IPS-18c (cell line): ENCODE results near the gene TLNRD1.

Experiments used
- H3K4me3 ChIP-seq: 2 replicates; pipeline ENCODE4 v1.7.0; 2013; ENCODE audit warnings: low read depth, mild to moderate bottlenecking, low read length, moderate library complexity; ENCODE audit not compliant: insufficient read depth
- H3K9me3 ChIP-seq: one replicate; pipeline ENCODE4 v1.6.1; 2013; ENCODE audit warnings: mild to moderate bottlenecking, low read length, moderate library complexity; ENCODE audit not compliant: control insufficient read depth, insufficient read depth

TLNRD1 gene

DNA sequence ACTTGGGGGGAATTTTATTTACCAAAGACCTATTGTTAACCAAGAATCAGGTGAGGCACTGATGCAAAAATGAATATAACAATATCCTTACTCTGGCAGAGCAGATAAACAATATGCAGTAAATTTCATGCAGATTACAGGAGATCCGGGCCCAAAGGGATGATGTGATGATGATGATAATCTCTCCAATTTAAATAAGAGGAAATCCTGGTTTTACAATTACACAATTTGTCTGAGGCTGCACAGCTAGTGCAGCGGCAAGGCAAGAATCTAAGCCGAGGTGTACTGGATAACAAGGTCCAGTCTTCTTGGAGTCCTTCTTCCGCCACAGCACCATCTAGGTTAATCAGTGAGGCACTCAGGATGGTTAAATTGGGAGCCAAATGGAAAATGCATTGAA, 8.7 kb upstream of the TLNRD1 start:
- no peak overlapping the region for H3K4me3 ChIP-seq
- no peaks in the 10 kb centered on the region for H3K9me3 ChIP-seq

DNA sequence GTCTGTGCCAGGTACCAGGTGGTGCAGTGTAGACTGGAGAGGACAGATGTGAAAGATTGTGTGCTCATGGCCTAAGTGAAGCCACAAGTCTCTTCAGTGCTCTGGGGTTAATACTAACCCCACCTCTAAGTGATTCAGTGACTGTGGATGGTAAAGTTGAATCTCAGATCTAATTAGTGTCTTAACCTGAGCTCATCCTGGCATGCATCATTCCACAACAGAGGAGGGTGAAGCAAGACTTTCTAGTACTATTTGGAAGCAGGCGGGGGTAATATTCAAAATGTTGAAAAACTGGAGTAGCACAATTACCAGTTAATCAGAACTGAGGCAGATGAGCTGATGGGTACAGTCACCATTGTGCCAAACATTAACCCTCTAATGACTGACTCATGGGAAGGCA, 8.3 kb upstream of the TLNRD1 start:
- no peaks in the 10 kb centered on the region for H3K9me3 ChIP-seq
- no peak overlapping the region for H3K4me3 ChIP-seq

DNA sequence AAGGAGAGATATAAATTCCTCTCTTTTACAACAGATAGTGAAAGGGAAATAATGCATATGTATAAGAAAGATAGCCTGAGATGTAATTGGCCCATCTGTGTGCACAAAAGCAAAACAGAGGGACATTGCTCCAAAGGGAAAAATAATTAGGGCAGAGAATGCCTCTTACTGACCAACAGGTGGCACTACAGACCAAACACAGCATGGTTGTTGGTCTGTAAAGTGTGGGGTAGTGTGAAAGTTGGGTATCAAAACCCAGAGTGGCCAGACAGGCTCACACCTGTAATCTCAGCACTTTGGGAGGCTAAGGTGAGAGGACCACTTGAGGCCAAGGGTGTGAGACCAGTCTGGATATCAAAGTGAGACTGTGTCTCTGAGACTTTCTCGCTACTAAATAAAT, 4.5 kb upstream of the TLNRD1 start:
- Histone ChIP-seq H3K4me3 (no peak overlapping the region), H3K9me3 (no peaks in the 10 kb centered on the region)

DNA sequence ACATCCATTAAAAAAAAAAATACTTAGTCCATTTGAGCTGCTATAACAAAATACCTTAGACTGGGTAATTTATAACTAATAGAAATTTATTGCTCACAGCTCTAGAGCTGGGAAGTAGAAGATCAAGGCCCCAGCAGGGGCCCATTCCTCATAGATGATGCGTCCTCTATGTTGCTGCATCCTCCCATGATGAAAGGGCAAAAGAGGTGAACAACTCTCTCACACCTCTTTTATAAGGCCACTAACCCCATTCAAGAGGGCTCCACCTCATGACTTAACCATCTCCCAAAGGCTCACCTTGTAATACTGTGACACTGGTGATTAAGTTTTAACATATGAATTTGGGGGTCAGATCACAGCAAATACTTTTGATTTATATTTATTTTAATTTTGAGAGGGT, 3.0 kb upstream of the TLNRD1 start:
- no peaks in the 10 kb centered on the region for H3K9me3 ChIP-seq
- no peak overlapping the region for H3K4me3 ChIP-seq

DNA sequence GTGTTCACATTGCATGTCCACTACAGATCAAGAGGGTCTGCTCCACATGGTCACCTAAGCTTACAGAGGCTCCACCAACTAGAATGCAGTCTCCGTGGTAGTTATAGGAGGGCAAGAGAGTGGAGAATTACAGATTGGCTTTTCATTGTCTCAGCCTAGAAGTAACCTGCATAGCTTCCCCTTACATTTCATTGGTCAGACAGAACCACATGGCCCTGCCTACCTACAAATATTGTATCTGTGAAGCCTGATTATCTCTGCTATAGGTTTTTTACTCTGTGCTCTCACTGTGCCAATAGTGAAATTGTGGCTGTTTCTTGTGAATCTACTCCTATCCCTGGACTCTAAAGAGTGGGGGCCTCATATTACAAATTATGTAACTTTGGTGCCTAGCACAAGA, 2.5 kb upstream of the TLNRD1 start:
- Histone ChIP-seq H3K9me3 (no peaks in the 10 kb centered on the region), H3K4me3 (no peak overlapping the region)

DNA sequence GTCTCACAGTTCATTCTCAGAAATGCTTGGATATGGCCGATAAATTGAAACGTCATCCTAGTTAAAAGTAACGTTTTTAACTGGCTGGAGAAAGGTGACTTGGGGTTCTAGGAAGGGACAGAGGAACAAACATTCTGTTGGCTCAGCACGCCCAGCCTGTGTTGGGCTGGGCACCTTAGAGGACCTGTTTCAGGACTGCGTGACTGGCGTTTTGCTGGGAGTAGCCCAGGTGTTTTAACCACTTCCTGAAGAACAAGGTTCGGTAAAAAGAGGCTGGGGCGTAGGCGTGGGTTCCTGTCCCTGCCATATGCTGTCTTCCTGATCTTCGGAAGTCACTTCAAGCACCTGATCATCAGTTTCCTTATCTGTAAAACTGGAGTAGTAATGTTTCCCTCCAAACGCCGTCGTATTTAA, 1.1 kb upstream of the TLNRD1 start:
- H3K4me3 ChIP-seq = peak overlapping the region; percentile 82
- H3K9me3 ChIP-seq = no peaks in the 10 kb centered on the region

GRCh38 chr15:81000144-81000623, 539 bp upstream of the TLNRD1 start:
- Histone ChIP-seq H3K4me3 (peak overlapping the region; percentile 82), H3K9me3 (no peaks in the 10 kb centered on the region)

DNA sequence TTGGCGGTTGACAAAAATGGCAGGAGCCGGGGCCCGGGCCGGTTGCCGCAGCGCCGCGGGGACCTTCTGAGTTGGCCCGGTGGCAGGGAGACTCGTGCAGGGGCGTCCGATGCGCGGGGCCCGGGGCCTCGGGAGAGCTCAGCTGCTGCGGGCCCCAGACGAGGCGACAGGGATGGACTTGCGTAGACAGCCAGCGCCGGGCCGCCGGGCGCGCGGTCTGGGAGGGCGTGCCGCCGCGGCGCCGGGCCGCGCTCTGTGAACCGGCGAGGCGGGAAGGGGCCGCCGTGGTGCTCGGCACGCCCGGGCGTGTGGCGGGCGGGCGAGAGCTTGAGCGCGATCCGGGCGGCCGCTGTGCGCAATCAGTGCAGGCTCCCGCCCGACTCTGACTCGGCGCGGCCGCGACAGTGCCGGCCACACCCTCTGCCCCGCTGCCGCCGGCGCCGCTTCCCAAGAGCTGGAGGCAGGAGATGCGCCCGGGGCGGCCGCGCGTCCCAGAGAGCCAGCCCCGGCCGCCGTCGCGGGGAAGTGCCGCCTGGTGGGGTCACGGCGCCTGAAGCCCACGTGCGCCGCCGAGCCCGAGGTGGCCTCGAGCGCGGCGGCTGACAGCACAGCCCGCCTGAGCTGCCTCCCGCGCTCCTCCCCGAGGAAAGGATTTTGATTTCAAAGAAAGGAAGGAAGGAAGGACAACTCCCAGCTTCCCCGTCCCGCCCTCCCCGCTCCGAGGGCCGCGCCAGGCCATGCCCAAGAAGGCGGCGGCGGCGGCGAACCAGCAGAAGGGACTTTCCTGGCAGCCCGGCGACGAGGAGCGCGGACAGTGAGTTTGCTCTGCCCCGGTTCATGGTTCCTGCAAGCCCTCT, 657 bp downstream of the TLNRD1 start:
- H3K4me3 ChIP-seq = peak overlapping the region; percentile 82

GRCh38 chr15:81002009-81002330, 1.2 kb downstream of the TLNRD1 start:
- H3K9me3 ChIP-seq = no peaks in the 10 kb centered on the region
- H3K4me3 ChIP-seq = peak overlapping the region; percentile 82

More for the DNA sequence above, 657 bp downstream of the TLNRD1 start:
- no peaks in the 10 kb centered on the region for H3K9me3 ChIP-seq

DNA sequence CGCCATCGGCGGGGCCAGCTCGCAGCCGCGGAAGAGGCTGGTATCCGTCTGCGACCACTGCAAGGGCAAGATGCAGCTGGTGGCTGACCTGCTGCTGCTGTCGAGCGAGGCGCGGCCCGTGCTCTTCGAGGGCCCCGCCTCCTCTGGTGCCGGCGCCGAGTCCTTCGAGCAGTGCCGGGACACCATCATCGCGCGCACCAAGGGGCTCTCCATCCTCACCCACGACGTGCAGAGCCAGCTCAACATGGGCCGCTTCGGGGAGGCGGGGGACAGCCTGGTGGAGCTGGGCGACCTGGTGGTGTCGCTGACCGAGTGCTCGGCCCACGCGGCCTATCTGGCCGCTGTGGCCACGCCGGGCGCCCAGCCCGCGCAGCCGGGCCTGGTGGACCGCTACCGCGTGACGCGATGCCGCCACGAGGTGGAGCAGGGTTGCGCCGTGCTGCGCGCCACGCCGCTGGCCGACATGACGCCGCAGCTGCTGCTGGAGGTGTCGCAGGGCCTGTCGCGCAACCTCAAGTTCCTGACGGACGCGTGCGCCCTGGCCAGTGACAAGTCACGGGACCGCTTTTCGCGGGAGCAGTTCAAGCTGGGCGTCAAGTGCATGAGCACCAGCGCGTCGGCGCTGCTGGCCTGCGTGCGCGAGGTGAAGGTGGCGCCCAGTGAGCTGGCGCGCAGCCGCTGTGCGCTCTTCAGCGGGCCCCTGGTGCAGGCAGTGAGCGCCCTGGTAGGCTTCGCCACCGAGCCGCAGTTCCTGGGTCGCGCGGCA, 1.8 kb downstream of the TLNRD1 start:
- Histone ChIP-seq H3K9me3 (no peaks in the 10 kb centered on the region), H3K4me3 (peak overlapping the region; percentile 82)

DNA sequence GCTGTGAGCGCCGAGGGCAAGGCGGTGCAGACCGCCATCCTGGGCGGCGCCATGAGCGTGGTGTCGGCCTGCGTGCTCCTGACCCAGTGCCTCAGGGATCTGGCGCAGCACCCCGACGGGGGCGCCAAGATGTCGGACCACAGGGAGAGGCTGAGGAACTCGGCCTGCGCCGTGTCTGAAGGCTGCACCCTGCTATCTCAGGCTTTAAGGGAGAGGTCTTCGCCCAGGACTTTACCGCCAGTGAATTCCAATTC, 2.3 kb downstream of the TLNRD1 start:
- H3K9me3 ChIP-seq = no peaks in the 10 kb centered on the region
- H3K4me3 ChIP-seq = no peak overlapping the region

DNA sequence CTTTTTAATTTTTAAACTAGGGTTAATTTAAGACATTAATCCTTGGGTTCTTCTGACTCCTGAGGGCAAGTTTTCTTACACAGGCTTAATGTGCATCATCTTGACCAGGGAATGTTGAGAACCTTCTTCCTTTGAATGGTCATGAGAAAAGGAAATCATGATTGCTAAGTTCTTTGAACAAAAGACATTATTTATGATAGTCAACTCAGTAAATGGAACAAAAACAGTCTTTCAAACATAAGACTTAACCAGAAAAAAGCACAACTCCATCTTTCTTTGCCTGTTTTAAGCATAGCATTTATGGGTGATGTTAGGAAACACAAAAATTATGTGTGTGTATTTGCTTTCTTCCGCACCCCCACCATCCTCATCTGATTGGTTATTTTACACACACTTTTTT, 5.4 kb downstream of the TLNRD1 start:
- H3K4me3 ChIP-seq = no peak overlapping the region
- H3K9me3 ChIP-seq = no peaks in the 10 kb centered on the region

DNA sequence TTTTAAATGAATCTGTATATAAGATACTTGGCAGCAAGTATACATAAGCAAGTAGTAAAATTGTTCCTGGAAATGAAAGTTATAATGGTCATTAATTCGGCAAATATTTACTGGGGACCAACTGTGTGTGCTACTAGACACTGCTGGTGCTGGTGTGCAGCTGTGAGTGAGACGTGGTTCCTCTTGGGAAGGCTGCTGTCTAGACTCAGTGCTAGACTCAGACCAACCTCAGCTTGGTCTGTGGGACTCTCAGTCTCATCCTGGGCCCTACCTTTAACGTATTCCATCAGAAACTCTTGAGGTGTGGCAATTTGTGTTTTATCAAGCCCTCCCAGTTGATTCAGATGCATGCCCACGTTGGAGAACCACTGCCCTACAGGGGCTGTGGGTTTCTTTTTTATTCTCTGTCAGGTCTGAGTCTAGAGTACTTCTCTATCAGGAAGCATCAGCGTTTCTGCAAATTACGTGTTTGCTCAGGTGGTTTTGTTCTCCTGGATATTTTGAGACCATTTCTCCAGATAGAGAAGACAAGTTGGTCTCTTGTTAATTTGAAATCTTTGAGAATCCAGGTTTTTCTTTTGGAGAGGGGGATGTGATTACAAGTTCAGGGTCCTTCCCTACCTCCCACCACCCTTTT, 6.8 kb downstream of the TLNRD1 start:
- Histone ChIP-seq H3K9me3 (no peaks in the 10 kb centered on the region), H3K4me3 (no peak overlapping the region)

- H3K9me3 ChIP-seq = no peaks in the 10 kb centered on the region
- no peak overlapping the region for H3K4me3 ChIP-seq
These were observed 7.6 kb downstream of the TLNRD1 start for GRCh38 chr15:81008312-81008711.

GRCh38 chr15:81010086-81010485, 9.4 kb downstream of the TLNRD1 start:
- no peak overlapping the region for H3K4me3 ChIP-seq
- H3K9me3 ChIP-seq = no peaks in the 10 kb centered on the region

GRCh38 chr15:81011593-81011992, 10.9 kb downstream of the TLNRD1 start:
- H3K9me3 ChIP-seq = peaks cover 2% of the 10 kb centered on the region
- H3K4me3 ChIP-seq = no peak overlapping the region

DNA sequence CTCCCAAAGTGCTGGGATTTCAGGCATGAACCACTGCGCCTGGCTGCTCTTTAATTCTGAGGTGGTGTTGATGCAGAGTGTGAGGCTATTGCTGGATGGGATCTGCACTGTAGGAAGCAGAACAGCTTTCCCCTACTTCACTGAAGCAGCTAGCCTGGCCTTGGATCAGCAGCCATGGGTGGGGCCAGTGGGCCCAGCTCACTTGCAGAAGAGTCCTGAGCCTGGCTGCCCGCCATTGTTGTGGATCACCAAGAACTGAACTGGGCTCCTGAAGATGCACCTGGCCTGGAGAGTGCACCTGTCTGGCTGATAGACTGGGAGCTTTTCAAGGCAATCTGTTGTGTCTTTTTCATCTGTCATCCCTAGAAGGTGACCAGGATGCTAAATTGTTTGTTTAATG, 11.9 kb downstream of the TLNRD1 start:
- peaks cover 2% of the 10 kb centered on the region for H3K9me3 ChIP-seq
- H3K4me3 ChIP-seq = no peak overlapping the region

DNA sequence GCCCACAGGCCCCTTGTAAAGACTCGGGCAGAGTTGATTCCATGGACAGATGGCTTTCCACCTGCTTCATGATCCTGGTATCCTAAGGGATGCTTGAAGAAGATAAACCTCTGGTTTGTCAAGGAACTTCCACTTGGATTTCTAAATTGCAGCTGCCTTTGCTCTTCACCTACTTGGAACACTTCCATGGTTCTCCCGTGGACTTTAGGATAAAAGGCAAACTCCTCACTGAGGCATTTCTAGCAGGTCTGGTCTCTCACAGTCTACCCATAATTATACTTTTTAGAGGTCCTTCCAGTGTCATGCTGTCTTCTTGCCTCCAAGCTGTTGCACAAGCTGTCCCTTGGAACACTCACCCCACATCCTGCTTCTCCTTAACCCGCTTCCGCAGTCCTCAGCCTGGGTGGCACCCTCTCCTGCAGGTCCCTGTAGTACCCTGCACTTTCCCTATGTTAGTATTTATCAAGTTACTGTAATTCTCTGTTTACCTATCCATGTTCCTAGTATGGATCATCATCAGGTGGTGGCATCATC, 12.7 kb downstream of the TLNRD1 start:
- Histone ChIP-seq H3K4me3 (no peak overlapping the region), H3K9me3 (peaks cover 2% of the 10 kb centered on the region)
